Activated naive CD8-positive, alpha-beta T cell treated with anti-CD3 and anti-CD28 coated beads, Interleukin-2, amount 10 ng/mL, durations not matched to agents 7 days and 5 days (primary cell): ENCODE data around the gene L3MBTL4. TPM values are rescaled to one million over a fixed set of nuclear protein-coding genes. Genes with fewer than 3 reads are reported as not detected.
"Not testable (repeated sequence)": the region's sequence is repeated elsewhere in the genome, so short reads cannot be mapped to it uniquely, and the experiment has no call there.

ENCODE experiments used
- ATAC-seq: fragments of 150-1000 bp; cut with Tn5 transposase; one replicate; pipeline ENCODE4 v1.10.0; 2021; ENCODE audit warnings: low read depth, moderate library complexity
- POLR2A ChIA-PET: fragments of 350-600 bp; sonication (Branson Sonifier 250); formaldehyde crosslinking; loops from one replicate; lab custom pipeline; 2021; ENCODE audit warnings: antibody characterized with exemption; lab: Charles Lee
- DNase-seq: peaks from one replicate; pipeline ENCODE4 v3.0.0; 2021
- H3K27ac Mint-ChIP-seq: one replicate; pipeline ENCODE4 v1.8.0; 2022; ENCODE audit warnings: mild to moderate bottlenecking, mixed read lengths
- H3K27me3 Mint-ChIP-seq: one replicate; pipeline ENCODE4 v1.8.0; 2022; ENCODE audit warnings: mild to moderate bottlenecking, moderate library complexity, mixed read lengths
- H3K36me3 Mint-ChIP-seq: one replicate; pipeline ENCODE4 v1.8.0; 2021; ENCODE audit warnings: mild to moderate bottlenecking, mixed read lengths
- H3K4me1 Mint-ChIP-seq: one replicate; pipeline ENCODE4 v1.8.0; 2021; ENCODE audit warnings: mixed read lengths
- H3K4me3 Mint-ChIP-seq: one replicate; pipeline ENCODE4 v1.8.0; 2022; ENCODE audit warnings: mild to moderate bottlenecking, moderate library complexity, mixed read lengths
- H3K9me3 Mint-ChIP-seq: one replicate; pipeline ENCODE4 v1.8.0; 2021; ENCODE audit warnings: mixed read lengths
- total RNA-seq, 2 experiments: library from RNA; stranded (reverse); gene quantifications; one replicate each; pipeline ENCODE4 v1.2.3, GENCODE V29; 2021

Gene L3MBTL4
- total RNA-seq, 2 experiments from 2014 or later, result 0.08 to 0.09 TPM

DNA sequence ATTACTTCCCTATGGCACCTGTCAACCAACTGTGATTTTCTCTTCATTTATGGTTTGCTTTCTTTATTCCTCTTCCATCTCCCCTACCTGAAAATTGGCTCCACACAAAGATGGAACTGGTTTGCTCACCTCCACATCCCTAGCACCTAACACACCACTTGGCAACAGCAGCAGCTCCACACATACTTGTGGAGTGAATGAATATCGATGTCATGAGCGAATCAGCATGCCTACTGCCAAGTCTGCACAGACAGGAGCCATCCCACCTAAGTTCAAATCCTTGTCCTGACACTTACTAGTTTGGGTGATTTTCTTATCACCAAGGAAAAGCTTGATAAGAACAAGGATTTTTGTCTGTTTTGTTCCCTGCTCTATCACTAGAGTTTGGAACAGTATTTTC, 328.0 kb downstream of the L3MBTL4 start:
- no peaks in the 10 kb centered on the region for H3K36me3 Mint-ChIP-seq
- ATAC-seq (no peak), DNase-seq (no peak)
- no peaks in the 10 kb centered on the region for H3K27me3 Mint-ChIP-seq
- no peak overlapping the region for H3K4me3 Mint-ChIP-seq
- POLR2A ChIA-PET, result no interaction called here
- no peak overlapping the region for H3K27ac Mint-ChIP-seq
- no peaks in the 10 kb centered on the region for H3K9me3 Mint-ChIP-seq
- H3K4me1 Mint-ChIP-seq, result peaks cover 3% of the 10 kb centered on the region

GRCh38 chr18:6079406-6079805, 335.3 kb downstream of the L3MBTL4 start:
- H3K27ac Mint-ChIP-seq, result no peak overlapping the region
- ATAC-seq (no peak), DNase-seq (no peak)
- H3K4me1 Mint-ChIP-seq, result no peaks in the 10 kb centered on the region
- H3K9me3 Mint-ChIP-seq, result no peaks in the 10 kb centered on the region
- H3K36me3 Mint-ChIP-seq, result no peaks in the 10 kb centered on the region
- POLR2A ChIA-PET, result no interaction called here
- H3K27me3 Mint-ChIP-seq, result no peaks in the 10 kb centered on the region
- no peak overlapping the region for H3K4me3 Mint-ChIP-seq

DNA sequence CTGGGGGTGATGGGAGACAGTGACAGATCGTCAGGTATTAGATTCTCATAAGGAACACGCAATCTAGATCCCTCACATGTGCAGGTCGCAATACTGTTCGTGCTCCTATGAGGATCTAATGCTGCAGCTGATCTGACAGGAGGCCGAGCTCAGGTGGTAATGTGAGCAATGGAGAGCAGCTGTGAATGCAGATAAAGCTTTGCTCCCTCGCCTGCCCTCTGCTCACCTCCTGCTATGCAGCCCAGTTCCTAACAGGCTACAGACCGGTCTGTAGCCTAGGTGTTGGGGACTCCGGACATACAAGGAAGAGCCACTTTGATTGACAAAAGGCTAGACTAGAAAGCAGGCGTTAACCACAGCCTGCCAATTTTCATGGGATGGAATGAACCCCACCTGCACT, 335.8 kb downstream of the L3MBTL4 start:
- no peaks in the 10 kb centered on the region for H3K9me3 Mint-ChIP-seq
- POLR2A ChIA-PET, result no interaction called here
- H3K27me3 Mint-ChIP-seq, result no peaks in the 10 kb centered on the region
- H3K4me3 Mint-ChIP-seq, result no peak overlapping the region
- H3K27ac Mint-ChIP-seq, result no peak overlapping the region
- ATAC-seq, result no peak
- no peaks in the 10 kb centered on the region for H3K4me1 Mint-ChIP-seq
- no peak for DNase-seq
- H3K36me3 Mint-ChIP-seq, result no peaks in the 10 kb centered on the region

DNA sequence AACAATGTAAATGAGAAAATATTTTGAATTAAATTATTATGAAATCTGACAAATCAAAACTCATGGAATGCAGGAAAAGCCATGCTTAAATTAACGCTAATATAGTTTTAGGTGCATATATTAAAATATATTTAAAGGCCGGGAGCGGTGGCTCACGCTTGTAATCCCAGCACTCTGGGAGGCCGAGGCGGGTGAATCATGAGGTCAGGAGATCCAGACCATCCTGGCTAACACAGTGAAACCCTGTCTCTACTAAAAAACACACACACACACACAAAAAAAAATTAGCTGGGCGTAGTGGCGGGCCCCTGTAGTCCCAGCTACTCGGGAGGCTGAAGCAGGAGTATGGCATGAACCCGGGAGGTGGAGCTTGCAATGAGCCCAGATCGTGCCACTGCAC, 342.3 kb downstream of the L3MBTL4 start:
- H3K4me3 Mint-ChIP-seq, DNase-seq, POLR2A ChIA-PET, H3K27me3 Mint-ChIP-seq, H3K27ac Mint-ChIP-seq, H3K4me1 Mint-ChIP-seq, H3K36me3 Mint-ChIP-seq, ATAC-seq, H3K9me3 Mint-ChIP-seq: not testable (repeated sequence)

- no peaks in the 10 kb centered on the region for H3K27me3 Mint-ChIP-seq
- DNase-seq, result no peak
- H3K9me3 Mint-ChIP-seq, result peaks cover 1% of the 10 kb centered on the region
- H3K4me3 Mint-ChIP-seq, result no peak overlapping the region
- H3K4me1 Mint-ChIP-seq, result no peaks in the 10 kb centered on the region
- H3K27ac Mint-ChIP-seq, result no peak overlapping the region
- no peak for ATAC-seq
- POLR2A ChIA-PET, result no interaction called here
- no peaks in the 10 kb centered on the region for H3K36me3 Mint-ChIP-seq
Observed at GRCh38 chr18:6069539-6069938, 345.2 kb downstream of the L3MBTL4 start.

DNA sequence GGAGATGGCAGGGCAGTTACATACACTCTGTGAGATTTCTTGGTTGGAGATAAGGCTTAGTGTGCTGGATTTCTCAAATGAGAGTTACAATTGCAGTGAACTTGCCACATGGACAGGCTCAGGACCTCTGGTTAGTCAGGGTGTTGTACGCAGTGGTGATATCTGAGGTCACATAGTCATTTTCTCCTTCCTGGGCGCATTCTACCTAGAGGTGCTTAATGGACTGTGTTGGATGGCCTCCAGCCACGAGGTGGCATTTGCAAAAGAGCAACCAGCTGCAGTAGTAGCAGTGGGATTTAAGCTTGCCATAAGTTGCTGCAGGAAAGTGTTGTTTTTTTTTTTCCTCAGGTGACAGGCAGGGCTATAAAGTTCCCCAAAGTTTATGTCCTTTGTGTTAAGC, 345.6 kb downstream of the L3MBTL4 start:
- H3K27ac Mint-ChIP-seq, result no peak overlapping the region
- no peaks in the 10 kb centered on the region for H3K27me3 Mint-ChIP-seq
- H3K4me1 Mint-ChIP-seq, result no peaks in the 10 kb centered on the region
- POLR2A ChIA-PET, result no interaction called here
- H3K4me3 Mint-ChIP-seq, result no peak overlapping the region
- ATAC-seq (no peak), DNase-seq (no peak)
- H3K36me3 Mint-ChIP-seq, result no peaks in the 10 kb centered on the region
- H3K9me3 Mint-ChIP-seq, result peaks cover 1% of the 10 kb centered on the region

DNA sequence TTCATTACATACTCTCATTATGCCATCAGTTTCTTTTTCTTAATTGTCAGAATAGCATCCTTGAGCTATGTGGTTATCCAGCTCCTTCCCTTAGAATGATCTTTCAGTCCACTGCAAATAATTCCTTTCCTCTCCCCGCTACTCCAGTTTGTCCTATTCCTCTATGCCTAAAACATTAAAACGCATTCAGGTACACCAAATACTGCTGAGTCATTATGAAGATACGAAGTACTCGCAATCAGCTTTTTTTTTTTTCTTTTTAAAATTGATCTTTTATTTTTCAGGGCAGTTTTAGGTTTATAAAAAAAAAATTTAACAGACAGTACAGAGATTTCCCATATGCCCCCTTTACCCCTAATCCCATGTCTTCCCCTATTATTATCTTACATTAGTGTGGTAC, 354.6 kb downstream of the L3MBTL4 start:
- no peaks in the 10 kb centered on the region for H3K9me3 Mint-ChIP-seq
- no peak overlapping the region for H3K27ac Mint-ChIP-seq
- DNase-seq (no peak), ATAC-seq (no peak)
- peaks cover 2% of the 10 kb centered on the region for H3K4me1 Mint-ChIP-seq
- H3K4me3 Mint-ChIP-seq, result no peak overlapping the region
- H3K36me3 Mint-ChIP-seq, result no peaks in the 10 kb centered on the region
- no peaks in the 10 kb centered on the region for H3K27me3 Mint-ChIP-seq
- POLR2A ChIA-PET, result no interaction called here

DNA sequence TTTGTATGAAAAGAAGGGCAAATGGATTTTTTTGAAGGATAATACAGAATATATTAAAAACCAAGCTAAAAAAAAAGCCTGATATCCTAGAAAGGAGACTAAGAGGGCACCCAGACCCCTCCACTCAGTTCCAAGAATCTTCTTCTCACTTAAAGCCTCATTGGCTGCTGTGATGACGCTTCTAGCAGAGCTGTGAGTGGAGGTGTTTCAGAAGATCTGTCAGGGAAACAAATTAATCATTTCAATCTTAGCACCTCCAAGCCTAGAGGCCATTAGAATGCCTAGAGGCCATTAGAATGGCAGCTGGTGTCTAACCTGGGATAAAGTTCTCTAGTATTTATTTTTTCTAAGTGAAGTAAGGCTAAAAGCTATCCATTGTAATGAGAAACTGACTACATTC, 355.2 kb downstream of the L3MBTL4 start:
- ATAC-seq, result no peak
- no peak overlapping the region for H3K27ac Mint-ChIP-seq
- H3K27me3 Mint-ChIP-seq, result no peaks in the 10 kb centered on the region
- no peak overlapping the region for H3K4me3 Mint-ChIP-seq
- H3K9me3 Mint-ChIP-seq, result no peaks in the 10 kb centered on the region
- no peaks in the 10 kb centered on the region for H3K36me3 Mint-ChIP-seq
- DNase-seq, result no peak
- POLR2A ChIA-PET, result no interaction called here
- H3K4me1 Mint-ChIP-seq, result peaks cover 2% of the 10 kb centered on the region

GRCh38 chr18:6058941-6059340, 355.8 kb downstream of the L3MBTL4 start:
- POLR2A ChIA-PET, result no interaction called here
- Mint-ChIP-seq H3K27ac (no peak overlapping the region), H3K36me3 (no peaks in the 10 kb centered on the region), H3K9me3 (no peaks in the 10 kb centered on the region), H3K27me3 (no peaks in the 10 kb centered on the region), H3K4me1 (peaks cover 2% of the 10 kb centered on the region), H3K4me3 (no peak overlapping the region)
- DNase-seq, result no peak
- no peak for ATAC-seq

DNA sequence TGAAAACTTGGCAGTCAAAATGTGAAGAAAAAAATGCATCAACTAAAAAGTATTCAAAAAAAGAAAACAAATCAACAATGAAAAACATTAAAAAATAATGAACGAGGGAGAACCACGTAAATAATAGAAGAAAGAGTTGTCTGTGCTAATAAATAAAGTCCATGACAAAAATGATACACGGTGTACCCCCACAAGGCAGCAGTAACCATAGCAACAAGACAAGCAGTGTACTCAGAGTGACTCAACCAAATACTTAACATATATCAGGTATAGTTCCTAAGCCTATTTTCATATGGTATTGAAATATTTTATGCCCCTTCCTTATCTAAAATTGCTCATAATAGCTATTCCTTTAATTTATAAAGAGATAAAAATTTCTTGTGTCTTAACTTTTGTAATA, 357.1 kb downstream of the L3MBTL4 start:
- H3K4me3 Mint-ChIP-seq, result no peak overlapping the region
- POLR2A ChIA-PET, result no interaction called here
- DNase-seq (no peak), ATAC-seq (no peak)
- H3K9me3 Mint-ChIP-seq, result no peaks in the 10 kb centered on the region
- no peaks in the 10 kb centered on the region for H3K36me3 Mint-ChIP-seq
- no peaks in the 10 kb centered on the region for H3K27me3 Mint-ChIP-seq
- peaks cover 2% of the 10 kb centered on the region for H3K4me1 Mint-ChIP-seq
- no peak overlapping the region for H3K27ac Mint-ChIP-seq

DNA sequence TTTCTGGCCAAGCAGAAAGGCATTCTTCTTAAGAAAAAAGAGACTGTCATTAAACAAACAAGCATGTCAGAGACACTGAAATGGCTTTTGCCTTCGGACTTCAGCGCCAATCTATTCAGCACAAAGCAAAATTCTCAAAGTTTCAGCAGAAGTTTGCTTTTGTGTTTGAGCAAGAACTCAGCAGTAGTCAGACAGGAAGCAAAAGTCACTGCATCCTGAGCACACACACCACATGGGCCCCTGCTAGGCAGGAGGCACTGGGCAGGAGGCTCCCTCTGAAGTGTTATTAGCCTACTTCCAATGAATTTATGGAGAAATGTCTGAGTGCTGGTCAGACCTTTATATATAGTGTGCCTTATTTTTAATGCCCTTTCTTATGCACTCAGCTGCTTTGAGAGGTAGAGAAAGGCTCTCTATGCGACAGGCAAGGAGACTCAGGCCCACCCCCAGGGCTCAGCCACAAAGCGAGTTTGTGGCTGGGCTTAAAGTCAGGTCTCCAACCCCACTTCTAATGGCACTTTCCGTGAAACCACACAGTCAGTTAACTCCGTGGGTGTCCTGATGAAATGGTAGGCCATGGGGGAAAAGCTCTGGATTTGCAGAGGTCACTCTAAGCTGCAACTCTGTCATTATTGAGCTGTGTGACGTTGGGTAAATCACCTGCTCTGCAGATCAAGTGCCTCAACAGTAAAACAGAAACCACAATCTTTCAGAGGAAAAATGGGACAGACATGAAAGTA, 358.4 kb downstream of the L3MBTL4 start:
- POLR2A ChIA-PET, result no interaction called here
- Mint-ChIP-seq H3K27ac (no peak overlapping the region), H3K4me1 (peaks cover 2% of the 10 kb centered on the region), H3K36me3 (no peaks in the 10 kb centered on the region), H3K27me3 (no peaks in the 10 kb centered on the region), H3K4me3 (no peak overlapping the region), H3K9me3 (no peaks in the 10 kb centered on the region)
- ATAC-seq (no peak), DNase-seq (no peak)

GRCh38 chr18:6055711-6056110, 359.0 kb downstream of the L3MBTL4 start:
- POLR2A ChIA-PET, result no interaction called here
- H3K4me1 Mint-ChIP-seq, result peaks cover 2% of the 10 kb centered on the region

GRCh38 chr18:6054256-6054842, 360.4 kb downstream of the L3MBTL4 start:
- H3K27ac Mint-ChIP-seq, result no peak overlapping the region
- H3K9me3 Mint-ChIP-seq, result no peaks in the 10 kb centered on the region
- peaks cover 2% of the 10 kb centered on the region for H3K4me1 Mint-ChIP-seq
- POLR2A ChIA-PET, result no interaction called here
- no peak overlapping the region for H3K4me3 Mint-ChIP-seq
- DNase-seq (no peak), ATAC-seq (no peak)
- no peaks in the 10 kb centered on the region for H3K36me3 Mint-ChIP-seq
- H3K27me3 Mint-ChIP-seq, result no peaks in the 10 kb centered on the region

More at GRCh38 chr18:6055711-6056110, 359.0 kb downstream of the L3MBTL4 start:
- H3K36me3 Mint-ChIP-seq, result no peaks in the 10 kb centered on the region
- ATAC-seq (no peak), DNase-seq (no peak)
- no peaks in the 10 kb centered on the region for H3K27me3 Mint-ChIP-seq
- H3K4me3 Mint-ChIP-seq, result no peak overlapping the region
- no peak overlapping the region for H3K27ac Mint-ChIP-seq
- no peaks in the 10 kb centered on the region for H3K9me3 Mint-ChIP-seq

GRCh38 chr18:6052449-6052913, 362.2 kb downstream of the L3MBTL4 start:
- ATAC-seq, result no peak
- H3K4me3 Mint-ChIP-seq, result no peak overlapping the region
- H3K27ac Mint-ChIP-seq, result no peak overlapping the region
- no peak for DNase-seq
- POLR2A ChIA-PET, result no interaction called here
- H3K27me3 Mint-ChIP-seq, result no peaks in the 10 kb centered on the region
- peaks cover 2% of the 10 kb centered on the region for H3K4me1 Mint-ChIP-seq
- H3K36me3 Mint-ChIP-seq, result no peaks in the 10 kb centered on the region
- H3K9me3 Mint-ChIP-seq, result no peaks in the 10 kb centered on the region
